Hematopoietic multipotent progenitor cell treated with erythropoietin and hydrocortisone succinate and interleukin-3 and kit ligand, for 17 days (in vitro differentiated cells): ENCODE data around the gene PAPPA.

Experiments used
- DNase-seq: peaks from one replicate; pipeline ENCODE4 v3.0.0-alpha.2; 2015; ENCODE audit warnings: low spot score

PAPPA gene

DNA sequence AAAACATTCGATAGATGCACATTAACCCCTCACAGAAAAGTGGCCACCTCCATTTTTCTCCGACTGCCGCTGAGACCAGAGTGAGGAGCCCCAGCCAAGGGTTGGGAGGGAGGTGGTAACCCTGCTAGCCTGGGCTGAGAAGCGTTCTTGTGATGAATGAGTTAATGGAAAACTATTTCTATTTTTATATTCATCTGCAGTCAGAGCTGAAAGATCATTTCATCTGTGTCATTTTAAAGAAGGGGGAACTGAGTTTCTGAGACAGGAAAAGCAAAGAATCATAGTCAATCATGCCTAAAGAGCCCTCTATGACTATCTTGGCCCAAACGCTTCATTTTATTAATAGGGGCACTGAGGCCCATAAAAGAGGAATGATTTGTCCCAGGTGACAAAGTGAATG, 229.5 kb downstream of the PAPPA start:
- DNase-seq: no peak

DNA sequence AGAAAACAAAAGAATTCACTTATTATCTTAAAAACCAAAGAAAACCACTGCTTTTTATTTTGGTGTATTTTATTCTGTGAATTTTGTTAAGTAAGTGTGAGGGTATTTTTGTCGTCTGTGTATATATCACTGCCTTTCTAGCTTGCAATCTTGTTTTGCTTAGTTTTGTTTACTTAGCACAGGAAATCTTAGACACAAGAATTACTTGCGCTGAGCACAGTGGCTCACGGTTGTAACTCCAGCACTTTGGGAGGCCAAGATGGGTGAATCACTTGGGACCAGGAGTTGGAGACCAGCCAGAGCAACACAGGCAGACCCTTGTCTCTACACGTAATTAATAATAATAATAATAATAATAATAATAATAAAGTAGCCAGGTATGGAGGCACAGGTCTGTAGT, 230.3 kb downstream of the PAPPA start:
- DNase-seq: no peak

DNA sequence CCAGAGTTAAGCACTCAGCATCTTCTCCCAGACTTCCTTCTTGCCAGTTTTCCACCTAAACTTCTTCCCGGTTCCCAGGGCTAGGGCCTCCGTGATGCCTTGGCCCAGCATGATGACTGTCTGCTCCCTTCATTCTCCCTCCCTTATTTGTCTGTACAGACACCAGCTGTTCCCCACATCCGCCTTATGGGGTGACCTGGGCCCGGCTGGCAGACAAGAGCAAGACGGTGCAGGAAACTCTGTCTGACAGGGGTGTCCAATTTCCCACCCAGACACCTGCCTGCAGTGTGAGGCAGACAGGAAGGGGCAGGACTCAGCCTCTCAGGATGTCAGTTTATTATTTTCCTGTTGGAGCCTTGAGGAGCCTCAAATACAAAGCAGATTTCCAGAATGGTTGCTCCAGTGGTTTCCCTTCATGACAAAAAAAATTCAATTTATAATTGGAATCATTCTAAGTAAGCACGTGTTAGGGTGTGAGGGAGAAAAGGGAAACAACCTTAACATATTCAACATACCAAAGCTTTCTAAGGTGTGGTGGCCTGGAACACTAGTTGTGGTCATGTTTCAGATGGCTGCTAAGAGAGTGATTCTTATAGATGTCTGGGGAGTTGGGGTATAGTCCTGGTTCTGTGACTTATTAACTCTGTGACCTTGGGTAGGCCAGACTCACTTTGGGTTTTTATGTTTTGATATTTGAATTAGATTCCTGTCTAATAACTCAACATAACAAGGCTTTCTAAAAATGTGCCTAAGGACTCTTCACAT, 234.5 kb downstream of the PAPPA start:
- no peak for DNase-seq

DNA sequence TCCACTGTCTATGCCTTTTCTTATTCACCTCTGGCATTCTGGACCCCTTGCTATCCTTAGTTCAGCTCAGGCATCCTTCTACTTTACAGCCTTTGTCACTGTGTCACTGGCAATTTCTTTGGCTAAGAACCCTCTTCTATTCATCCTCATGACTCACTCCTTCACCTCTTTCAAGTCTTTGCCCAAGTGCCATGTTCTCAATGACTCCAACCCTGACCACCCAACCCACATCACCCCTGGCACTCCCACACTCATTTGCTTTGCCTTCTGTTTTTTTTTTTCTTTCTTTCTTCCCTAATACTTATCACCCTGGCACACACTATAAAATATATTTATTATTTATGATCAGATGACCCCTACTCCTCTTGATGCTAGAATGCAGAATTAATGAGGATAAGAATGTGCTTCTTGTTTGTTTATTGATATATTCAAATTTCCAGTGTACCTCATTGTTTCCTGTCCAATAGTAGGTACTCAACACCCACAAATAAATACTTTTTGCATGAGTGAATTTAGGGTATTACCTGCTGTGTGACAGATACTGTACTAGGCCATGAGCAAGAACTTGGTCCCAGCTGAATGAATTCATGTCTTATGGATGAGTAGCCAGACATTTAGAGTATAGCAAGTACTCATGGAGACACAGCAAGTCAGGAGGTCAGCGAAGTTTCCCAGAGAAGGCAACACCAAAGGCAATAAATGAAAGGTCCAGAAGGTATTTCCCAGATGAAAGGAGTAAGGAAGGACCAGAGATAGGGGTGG, 236.1 kb downstream of the PAPPA start:
- no peak for DNase-seq

DNA sequence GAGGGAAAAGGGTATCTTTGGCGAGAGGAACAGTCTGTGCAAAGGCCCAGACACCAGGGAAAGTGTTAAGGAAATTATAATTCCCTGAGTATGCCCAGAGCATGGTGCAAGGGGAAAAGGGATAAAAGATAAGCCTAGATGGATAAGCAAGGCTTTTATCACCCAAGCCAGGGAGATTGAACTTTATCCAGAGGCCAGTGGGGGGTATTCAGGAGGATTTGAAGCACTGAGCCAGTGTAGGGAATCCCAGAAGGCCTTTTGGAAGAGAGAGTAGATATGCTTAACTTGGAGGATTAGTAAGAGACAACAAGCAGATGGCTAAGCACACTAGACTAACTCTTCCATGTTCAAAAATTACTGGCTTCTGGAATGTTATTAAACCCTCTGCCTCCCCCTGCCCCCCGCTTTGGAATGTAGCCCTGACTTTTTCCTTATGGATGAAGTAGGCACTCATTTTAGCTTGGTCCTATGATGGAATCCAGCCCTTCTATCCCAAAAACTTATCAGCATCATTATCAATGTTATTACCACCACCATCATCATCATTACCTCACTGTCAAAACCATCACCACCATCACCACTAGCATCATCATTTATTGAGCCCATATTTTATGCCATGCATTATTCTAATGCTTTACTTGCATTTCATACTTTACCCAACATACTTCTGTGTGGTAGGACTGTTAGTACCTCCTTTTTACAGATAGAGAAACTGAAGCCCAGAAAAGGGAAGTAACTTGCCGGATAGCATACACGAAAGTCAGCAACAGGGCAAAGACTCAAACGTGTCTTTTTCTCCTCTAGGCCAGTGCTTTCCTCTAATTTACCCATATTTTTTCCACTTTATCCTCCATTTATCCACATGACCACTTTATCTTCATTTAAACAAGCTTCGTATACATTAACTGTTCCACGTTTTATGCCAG, 237.0 kb downstream of the PAPPA start:
- DNase-seq: no peak

DNA sequence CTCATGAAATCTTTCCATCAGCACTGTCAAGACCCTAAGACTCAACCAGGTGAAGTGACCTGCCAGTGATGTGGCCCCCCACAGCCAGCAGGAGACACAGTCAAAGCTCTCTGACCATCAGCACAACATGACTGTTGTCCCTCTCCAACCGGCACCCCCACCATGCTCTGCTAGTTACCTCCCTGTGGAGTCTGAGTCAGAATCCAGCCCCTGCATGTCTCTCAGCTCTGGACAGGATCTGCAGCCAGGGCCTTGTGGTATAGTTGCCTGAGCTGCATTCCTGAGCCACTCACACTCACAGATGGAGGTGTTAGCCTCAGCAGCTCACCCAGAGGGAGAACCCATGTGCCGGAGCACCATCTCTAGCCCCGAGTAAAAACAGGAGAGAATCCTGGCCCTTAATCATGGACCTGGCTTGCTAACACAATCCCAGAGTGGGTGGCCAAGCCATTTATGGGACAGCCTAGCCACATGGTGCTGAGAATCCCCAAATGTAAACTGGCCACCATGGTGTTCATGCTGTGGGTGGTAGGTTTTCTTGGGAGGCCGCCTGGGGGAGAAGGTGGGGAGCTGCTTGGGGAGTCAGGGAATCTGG, 237.8 kb downstream of the PAPPA start:
- DNase-seq: no peak

DNA sequence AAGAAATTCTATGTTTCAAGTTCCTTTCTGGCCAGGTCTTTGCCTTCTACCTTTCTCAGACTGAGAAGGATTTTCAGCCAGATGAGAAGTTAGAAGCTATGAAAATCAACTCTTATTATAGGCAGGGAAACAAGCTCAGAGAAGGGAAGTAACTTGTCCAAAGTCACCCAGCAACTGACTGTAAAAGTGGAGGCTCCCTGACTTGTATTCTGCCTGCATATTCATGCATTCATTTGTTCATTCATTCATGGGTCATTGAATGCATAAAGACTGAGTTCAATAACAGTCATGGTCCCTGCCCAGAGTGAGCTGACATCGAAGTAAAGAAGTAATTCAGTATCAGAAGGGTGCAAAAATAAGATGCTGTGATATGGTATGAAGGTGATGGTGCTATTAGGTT, 239.6 kb downstream of the PAPPA start:
- DNase-seq: no peak

DNA sequence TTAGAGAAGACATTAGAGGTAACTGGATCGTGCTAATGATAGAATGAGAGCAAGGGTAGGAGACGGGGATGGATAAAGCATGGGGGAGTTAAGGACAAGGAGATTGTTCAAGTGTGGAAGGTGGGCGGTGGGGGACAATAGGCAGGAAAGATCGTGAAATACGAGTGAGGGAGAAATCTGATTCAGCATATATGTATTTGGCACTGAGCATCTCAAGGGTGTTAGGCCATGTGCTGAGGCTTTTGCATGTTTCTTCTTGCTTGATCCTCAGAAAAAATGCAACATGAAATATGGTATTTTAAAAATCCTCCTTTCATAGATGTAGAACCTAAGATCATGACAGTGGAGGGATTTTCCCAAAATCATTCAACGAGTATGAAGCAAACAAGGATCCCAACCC, 240.5 kb downstream of the PAPPA start:
- no peak for DNase-seq

DNA sequence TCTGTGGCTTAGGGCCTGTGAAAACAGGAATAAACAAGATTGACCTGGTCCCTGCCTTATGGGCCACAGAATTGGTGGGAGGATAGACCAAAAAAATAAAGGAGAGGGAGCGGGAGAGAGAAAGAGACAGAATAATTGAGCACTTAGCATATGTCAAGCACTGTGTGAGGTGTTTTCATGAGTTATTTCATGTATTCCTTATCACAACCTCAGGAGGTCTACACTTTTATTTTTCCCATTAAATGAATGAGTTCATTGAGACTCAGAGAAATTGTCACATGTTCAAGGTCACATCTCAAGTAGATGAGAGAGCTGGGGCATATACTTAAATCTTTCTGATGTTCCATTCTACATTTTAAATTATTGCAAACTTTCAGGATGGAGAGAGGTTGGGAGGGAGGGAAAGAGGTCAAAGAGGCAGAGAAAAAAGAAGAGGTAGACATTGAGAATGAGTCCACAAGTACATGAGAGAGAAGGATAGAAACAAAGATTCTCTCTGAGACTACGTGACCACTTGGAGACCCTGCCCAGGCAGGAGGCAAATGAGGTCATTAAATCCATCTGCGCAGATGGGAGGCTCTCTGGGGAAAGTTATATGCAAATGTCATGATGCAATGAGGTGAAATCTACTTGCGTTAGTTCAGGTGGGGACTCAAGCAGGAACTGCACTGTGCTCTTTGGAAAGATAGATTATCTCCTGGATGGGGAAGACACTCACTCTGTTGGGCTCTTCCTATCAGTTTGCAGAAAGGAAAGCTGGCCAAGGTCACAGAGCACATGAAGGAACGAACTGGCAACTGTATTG, 241.5 kb downstream of the PAPPA start:
- DNase-seq: no peak

DNA sequence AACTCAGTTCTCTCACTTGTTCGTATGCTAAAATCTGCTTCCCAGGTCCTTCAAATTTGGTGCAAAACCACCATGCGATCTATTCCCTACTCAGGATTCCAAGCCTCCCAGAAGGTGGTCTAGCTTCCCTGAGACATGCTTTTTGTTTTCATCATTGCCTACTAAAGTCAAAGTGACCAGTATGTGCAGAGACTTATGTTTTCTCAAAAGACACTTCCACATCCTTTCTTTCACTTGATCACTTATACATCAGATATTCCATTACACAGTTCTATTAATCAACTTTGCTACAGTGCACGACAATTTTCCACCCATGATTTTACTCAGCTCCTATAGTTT, 242.1 kb downstream of the PAPPA start:
- no peak for DNase-seq

DNA sequence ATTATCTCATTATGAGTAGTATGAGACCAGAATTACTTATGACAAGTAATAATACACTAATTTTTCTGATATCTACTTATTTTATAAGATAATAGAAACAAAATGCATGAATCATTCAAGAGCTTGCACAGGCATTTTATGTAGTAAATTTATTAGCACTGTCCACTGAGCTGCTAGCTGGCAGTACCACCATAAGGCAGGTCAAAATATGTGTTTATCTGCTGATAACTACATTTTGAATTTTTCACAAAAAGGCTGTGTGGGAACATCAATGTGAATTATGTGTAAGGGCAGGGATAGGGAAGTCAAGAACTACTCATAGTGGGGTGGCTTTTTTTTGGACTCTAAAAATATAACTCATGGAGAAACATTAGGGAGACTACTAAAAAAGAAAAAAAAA, 249.6 kb downstream of the PAPPA start:
- DNase-seq: no peak

DNA sequence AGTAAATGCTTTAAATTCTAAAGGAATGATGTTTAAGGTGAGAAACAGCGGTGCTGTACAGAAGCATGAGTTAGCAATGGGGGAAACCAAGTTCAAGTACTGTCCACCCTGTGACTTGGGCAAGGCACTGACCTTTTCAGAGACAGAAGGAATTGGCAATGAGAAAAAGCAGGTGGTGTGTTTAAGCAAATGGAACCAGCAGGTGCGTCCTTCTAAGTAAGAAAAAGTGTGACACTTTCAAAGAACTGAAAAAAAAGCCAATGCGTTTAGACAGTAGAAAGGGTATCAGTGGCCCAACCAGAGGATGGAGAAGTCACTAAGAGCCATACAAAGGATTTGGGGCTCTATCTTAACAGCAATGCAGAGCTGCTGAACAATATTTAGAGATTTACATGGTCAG, 250.6 kb downstream of the PAPPA start:
- no peak for DNase-seq

DNA sequence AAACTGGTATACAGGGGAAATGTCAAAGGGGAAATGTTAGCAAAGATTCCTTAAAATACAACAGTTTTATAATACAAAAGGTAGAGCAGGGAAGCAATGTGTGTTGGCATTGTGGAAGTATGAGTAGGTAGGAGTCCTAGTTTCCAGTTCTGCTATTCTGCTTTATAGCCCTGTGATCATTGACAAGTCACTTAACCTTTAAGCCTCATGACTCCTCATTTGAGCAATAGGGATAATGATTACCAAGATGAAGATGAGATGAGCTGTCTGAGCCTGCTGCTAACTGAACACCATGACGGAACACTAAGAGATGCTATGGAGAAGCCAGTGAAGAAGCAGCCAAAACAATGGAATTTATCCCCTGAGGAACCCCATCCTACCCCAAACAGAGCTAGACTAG, 251.7 kb downstream of the PAPPA start:
- DNase-seq: no peak

DNA sequence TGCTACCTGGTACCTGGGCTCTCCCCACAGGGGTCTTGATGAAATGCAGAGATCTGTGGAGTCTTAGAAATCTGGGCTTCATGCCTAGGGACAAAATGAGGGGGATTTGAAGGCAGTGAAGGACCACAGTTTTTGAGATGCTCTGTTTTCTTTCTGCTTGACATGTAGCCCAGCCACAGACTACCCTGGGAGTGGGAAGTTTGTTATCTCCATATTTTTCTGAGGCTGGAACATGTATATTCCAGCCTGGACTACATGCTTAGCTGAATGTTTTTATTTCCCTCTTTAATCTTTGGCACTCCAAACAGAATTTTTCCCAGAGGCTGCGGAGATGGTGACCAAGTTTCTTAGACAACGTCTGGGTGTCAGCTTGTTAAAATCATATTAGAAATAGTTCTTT, 252.9 kb downstream of the PAPPA start:
- DNase-seq: no peak

DNA sequence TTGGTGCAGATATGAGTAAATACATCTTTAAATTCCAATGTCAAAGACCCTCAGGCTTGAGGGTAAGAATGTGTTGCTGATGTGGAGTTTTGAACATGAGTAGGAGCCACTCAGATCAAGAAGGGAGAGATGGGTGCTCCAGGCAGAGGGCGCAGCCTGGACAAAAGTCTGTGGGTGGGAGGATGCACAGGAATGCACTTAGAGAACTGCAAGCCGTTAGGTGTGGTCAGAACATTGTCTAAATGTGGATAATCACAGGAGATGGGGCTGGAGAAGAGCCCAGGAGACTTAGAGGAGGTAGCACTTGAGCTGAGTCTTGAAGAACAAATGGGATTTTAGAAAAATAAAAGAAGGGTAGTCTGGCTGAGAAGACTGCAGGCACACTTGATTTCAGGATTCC, 255.5 kb downstream of the PAPPA start:
- no peak for DNase-seq

DNA sequence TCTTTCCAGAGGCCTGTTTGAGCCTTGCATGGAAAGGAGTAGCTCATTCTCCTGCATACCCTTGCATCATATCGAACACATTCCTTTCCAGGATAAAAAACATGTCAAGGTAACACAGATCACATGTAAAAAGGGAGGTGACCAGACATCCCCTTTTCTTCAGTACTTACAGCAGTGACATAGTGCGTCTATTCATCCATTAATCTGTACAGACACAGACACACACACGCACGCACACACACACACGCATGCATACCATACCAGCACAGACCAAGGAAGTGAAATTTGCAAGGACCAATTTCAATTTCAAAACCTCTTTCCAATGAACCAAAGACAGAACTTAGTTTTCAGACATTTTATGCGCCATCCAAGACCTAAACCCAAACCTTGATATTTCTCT, 256.0 kb downstream of the PAPPA start:
- no peak for DNase-seq

DNA sequence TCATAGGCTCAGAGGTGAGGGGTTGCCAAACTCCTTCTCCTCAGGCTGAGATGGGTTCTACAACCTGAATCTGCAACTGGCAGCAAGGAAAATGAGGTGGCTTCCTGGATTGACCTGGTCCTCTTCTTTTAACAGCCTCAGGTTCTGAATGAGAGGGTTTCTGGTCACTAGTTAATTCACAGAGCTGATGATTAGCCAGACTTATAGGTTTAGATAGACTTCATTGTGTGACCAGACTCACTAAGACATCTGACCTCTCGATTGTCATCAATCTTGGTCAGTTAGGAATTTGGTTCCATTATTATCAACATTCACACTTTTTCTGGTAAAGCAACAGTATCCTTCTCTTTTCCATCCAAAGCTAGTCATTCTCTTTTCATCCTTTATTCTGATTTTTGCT, 257.9 kb downstream of the PAPPA start:
- DNase-seq: no peak

DNA sequence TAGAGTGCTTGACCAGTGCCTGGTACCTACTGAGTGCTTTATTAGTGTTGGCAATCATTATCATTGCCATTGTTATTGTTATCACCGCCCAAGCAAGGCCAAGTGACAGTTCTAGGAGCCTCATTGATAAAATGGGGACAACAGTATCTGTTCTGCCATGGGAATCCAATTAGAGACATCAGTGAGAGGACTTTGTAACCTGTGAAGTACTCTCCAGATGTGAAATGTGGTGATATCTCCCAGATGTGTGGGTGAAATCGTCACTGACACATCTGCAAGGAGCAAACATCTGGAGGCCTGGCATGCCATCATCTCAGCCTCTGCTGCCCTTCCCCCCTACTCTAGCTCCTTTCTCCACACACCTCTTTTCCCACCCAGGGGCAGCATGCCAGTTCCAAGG, 260.8 kb downstream of the PAPPA start:
- no peak for DNase-seq

DNA sequence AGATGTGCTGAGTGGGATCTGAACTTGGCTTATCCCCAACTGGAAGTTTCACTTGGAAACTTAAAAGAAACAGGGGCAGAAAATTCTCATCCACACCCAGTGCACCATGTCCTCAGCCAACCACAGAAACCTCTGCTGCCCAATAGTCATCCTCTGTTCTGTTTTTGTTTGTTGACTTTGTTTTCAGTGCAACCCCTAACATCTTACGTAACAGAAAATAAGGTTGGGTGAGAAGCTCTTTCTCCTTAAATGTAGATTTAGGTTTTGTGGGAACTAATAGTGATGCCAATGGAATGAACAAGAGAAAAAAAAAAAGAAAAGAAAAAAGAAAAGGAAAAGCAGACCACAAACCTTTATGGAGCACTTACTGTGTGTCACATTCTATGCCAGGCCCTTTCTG, 262.8 kb downstream of the PAPPA start:
- DNase-seq: no peak

DNA sequence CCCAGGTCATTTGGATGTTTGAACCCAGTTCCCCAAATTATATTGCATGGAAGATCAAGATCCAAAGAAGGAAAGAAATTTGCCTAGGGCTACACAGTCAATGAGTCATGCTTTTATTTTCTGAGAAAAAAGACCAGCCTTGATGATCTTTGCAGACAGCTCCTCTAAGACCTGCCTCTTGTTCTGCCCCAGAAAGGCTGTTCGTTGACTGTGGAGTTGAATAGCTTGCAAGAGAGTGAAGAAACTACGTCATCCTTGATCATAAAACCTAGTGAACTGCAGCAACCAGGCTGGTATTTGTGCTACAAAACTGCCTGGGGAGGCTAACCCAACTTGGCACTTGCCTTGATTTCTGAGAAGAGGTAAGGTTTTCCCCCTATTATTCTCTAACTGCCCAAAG, 263.9 kb downstream of the PAPPA start:
- no peak for DNase-seq

DNA sequence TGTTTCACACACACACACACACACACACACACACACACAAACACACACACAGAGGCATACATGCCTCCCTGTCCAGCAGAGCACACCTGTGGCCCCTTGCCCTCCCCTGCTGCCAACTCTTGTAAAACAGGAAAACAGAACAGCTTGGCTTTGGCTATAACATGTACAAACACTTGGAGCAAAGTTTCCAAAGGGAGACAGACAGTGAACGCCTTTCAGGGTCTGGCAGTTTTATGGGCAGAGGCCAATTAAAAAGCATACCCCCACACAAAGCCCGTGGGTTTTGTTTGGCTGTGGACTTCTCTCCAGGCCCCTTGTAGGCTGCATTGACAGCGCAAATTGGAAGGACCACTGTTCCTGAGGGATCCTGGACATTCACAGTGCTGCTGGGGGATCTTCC, 265.6 kb downstream of the PAPPA start:
- no peak for DNase-seq
